ENCODE measurements around the gene CPEB3.
"Not testable (repeated sequence)": the region's sequence is repeated elsewhere in the genome, so short reads cannot be mapped to it uniquely, and the experiment has no call there.

CPEB3 gene

DNA sequence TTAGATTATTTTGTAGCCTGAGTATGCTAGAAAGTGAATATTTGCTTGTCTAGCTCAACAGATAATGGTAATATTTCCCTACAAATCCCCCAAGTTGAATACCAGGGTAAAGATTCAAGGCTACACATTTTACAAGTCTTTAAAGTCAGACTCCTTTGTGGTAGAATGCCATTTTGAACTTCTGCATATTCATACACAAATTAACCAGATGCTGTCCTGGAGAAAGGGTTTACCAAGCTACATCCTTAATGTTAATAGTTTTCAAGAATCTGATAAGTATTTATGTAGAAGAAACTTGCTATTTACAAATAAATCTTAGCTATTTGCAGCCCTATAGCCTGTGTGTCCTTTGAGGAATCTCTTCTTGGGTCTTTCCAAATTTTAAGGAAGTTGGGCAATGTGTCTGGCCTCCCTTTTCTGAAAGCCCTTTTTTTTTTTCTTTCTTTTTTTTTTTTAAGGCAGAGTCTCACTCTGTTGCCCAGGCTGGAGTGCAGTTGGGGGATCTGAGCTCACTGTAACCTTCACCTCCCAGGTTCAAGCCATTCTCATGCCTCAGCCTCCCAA is 82.6 kb downstream of the CPEB3 start:
- no peak for DNase-seq

GRCh38 chr10:92207061-92207460 is 83.8 kb downstream of the CPEB3 start:
- DNase-seq: no peak

DNA sequence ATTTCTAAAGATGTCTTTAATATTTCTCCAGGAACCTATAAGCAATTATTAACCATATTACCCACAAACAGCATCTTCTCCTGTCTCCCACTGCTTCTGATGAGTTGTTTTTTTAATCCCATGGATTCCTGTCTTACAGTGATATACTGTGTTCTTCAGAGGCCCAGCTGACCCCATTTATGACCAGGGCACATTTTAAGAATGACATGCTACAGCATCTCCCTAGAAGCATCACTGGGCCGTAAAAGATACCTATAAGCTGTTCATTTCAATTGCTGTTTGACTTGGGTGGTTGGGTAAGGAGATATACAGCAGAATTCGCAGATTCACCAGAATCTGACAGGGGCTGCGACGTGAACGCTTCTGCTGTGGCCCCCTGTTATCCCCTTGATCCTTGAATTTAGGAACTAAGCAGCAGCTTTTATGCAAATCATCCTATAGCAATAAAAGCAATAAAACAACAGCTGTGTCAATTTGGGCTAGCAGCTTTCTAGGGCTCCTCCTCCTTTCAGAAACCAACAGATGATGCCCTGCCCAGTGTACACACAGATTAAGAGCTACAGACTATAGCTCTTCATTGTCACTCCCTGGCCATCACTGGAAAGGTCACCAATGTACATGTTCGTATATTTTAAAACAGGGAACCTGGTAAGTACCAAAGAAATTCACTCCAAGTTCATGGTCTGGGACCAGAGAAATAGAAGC is 86.8 kb downstream of the CPEB3 start:
- DNase-seq: no peak

GRCh38 chr10:92202536-92202935 is 88.3 kb downstream of the CPEB3 start:
- DNase-seq: no peak

- no peak for DNase-seq
Measured at GRCh38 chr10:92200564-92200963, 90.3 kb downstream of the CPEB3 start.

- no peak for DNase-seq
Measured at GRCh38 chr10:92187101-92187500, 103.8 kb downstream of the CPEB3 start.

GRCh38 chr10:92184977-92185376 is 105.9 kb downstream of the CPEB3 start:
- DNase-seq: no peak

- DNase-seq: no peak
Measured at GRCh38 chr10:92183199-92183598, 107.7 kb downstream of the CPEB3 start.

DNA sequence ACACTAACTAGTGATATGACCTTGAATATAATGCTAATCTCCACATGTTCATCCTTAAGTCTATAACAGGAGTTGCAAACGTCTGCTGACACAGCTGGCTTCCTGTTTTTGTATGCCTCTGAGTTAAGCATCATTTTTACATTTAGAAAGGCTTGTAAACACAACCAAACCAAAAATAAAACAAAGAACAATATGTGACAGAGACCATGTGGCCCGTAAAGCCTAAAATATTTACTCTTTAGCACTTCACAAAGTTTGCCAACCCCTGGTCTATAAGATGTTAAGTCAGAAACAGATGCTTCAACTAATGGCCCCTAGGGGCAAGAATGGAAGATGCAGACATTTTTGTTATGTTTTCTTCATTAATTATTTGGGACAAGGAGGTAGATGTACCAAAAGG is 109.3 kb downstream of the CPEB3 start:
- DNase-seq: no peak

DNA sequence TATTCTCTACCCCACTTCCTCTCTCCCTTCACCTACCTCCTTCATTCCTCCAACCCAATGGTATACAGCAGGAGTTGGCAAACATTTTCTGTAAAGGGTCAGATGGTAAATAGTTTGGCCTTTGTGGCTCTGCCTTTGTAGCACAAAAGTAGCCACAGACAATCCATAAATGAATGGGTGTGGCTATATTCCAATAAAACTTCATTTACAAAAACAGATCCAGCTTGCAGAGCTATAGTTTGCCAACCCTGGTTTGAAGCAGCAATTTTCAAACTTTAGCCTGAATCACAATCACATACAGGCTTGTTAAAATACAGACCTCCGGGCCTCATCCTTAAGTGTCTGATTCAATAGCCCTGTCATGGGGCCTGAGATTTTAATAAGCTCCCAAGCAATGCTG is 110.5 kb downstream of the CPEB3 start:
- no peak for DNase-seq

GRCh38 chr10:92177546-92177945 is 113.3 kb downstream of the CPEB3 start:
- no peak for DNase-seq

DNA sequence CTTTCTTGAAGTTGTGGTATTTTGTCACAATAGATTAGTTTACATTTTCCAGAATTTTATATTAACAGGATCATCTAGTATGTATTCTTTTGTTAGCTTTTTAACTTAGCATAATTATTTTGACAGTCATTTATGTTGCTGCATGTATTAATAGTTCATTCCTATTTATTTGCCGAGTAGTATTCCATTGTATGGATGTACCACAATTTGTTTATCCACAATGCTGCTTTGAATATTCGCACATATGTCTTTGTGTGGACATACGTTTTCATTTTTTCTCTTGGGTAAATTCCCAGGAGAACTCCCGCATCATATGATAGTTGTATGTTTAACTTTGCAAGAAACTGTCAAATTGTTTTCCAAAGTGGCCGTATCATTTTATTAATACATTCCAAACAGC is 115.7 kb downstream of the CPEB3 start:
- DNase-seq: no peak

DNA sequence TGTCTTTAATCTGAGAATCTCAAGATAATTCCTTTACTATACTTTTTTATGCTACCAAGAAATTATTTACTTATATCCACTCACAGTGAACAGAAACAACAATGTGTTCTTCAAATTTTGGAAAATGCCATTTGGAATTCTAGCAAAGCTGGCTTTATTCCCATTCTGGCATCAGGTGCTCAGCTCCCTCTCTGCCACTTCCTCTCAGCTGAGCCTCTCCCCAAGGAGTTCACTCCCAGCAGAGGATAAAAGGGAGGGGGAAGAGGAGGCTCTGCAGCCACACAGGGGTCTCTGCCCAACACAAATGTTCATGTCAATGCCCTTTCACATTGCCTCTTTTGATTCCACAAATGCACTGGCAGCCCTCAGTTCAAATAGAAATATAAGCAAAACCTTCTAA is 116.9 kb downstream of the CPEB3 start:
- no peak for DNase-seq

GRCh38 chr10:92164036-92164696 is 126.7 kb downstream of the CPEB3 start:
- DNase-seq: no peak

DNA sequence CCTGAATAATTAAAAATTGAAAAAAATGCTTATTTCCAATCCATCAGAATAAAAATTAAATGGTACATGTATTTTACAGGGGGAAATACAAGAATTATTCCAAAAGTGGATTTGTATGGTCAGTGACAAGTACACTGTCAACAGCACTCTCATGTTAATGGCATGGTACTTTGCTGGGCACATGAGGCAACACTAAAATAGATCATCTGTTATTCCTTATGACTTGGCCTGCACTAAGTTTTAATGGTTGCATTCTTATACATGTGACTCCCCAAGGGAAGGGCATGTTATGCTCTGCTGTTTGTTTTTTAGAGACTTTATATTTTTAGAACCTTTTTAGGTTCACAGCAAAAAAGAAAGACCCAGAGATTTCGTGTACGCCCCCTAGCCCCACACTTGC is 128.3 kb downstream of the CPEB3 start:
- no peak for DNase-seq

- DNase-seq: no peak
Measured at GRCh38 chr10:92156874-92157773, 133.8 kb downstream of the CPEB3 start.

GRCh38 chr10:92150823-92151222 is 140.1 kb downstream of the CPEB3 start:
- DNase-seq: no peak

DNA sequence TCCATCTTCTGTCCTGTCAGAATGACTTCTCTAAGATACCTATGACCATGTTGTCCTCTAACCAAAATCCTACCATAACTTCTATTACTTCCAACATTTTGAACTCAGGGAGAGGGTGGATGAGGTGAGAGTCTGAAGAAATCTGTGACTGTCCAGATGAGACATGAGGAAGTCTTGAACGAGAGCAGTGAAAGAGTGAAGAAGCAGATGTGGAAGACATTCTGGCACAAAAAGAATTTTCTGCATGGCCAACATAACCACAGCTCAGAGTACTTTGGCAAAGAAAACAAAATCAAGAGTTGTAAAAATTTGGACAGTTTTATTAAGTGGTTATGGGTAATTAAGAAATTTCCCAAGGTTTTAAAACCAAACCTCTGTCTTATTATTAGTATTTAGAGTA is 141.6 kb downstream of the CPEB3 start:
- no peak for DNase-seq

DNA sequence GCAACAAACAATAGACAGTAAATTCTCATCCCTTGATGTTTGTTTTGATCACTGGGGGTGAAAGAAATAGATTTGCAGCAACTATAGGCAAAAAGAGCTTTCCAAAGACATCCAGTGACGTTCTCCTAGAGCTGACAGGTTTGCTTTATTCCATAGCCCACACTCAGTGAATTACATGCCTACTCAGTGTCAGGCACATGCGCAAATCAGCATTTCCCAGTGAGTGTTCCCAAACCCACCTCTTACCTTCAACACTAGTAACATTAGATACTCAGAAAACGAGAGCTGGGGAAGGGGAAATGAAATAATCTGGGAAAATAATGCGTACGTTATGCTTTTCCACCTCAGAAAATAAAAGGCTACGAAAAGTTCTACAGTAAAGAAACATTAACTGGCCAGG is 144.1 kb downstream of the CPEB3 start:
- DNase-seq: no peak

- no peak for DNase-seq
Measured at GRCh38 chr10:92146107-92146506, 144.8 kb downstream of the CPEB3 start.

- no peak for DNase-seq
Measured at GRCh38 chr10:92142949-92143348, 147.9 kb downstream of the CPEB3 start.

GRCh38 chr10:92142512-92142911 is 148.4 kb downstream of the CPEB3 start:
- no peak for DNase-seq

DNA sequence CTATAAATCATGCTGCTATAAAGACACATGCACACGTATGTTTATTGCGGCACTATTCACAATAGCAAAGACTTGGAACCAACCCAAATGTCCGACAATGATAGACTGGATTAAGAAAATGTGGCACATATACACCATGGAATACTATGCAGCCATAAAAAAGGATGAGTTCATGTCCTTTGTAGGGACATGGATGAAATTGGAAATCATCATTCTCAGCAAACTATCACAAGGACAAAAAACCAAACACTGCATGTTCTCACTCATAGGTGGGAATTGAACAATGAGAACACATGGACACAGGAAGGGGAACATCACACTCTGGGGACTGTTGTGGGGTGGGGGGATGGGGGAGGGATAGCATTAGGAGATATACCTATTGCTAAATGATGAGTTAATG is 149.7 kb downstream of the CPEB3 start:
- not testable (repeated sequence) for DNase-seq

All from right forelimb (tissue), 1 donor.